Peyer's patch (tissue), 4 donors: ENCODE data around the gene EBLN2. TPM values are rescaled to one million over a fixed set of nuclear protein-coding genes. Genes with fewer than 3 reads are reported as not detected.
"Not testable (repeated sequence)": the region's sequence is repeated elsewhere in the genome, so short reads cannot be mapped to it uniquely, and the experiment has no call there.

Source experiments
- DNase-seq, 3 donors: peaks; one replicate each; pipeline ENCODE4 v3.0.0-alpha.2; 2017 to 2019
- H3K27ac ChIP-seq, 4 donors: fragments of 200-600 bp; sonication (generic); one replicate each; pipeline ENCODE4 v1.5.1; 2016 to 2019
- H3K27me3 ChIP-seq, 2 donors: fragments of 200-600 bp; sonication (generic); one replicate each; pipeline ENCODE4 v1.5.1; 2019
- H3K36me3 ChIP-seq, 3 donors: fragments of 200-600 bp; sonication (generic); one replicate each; pipeline ENCODE4 v1.5.1; 2016 to 2019
- H3K4me1 ChIP-seq, 4 donors: fragments of 200-600 bp; sonication (generic); one replicate each; pipeline ENCODE4 v1.5.1; 2016 to 2019
- H3K4me3 ChIP-seq, 4 donors: fragments of 200-600 bp; sonication (generic); 1 replicate in 3 of 4; 2 replicates in 1 of 4; pipeline ENCODE4 v1.5.1; 2016 to 2019; ENCODE audit warnings: mild to moderate bottlenecking in 1 of 4
- H3K9me3 ChIP-seq, 4 donors: fragments of 200-600 bp; sonication (generic); one replicate each; pipeline ENCODE4 v1.5.1; 2016 to 2019; ENCODE audit warnings: mild to moderate bottlenecking in 1 of 4
- CTCF ChIP-seq, 6 experiments: fragments of 450-650 bp in 4 of 6; fragments of 200-600 bp in 2 of 6; sonication (generic) in 1 of 6; IDR thresholded peaks; one replicate each; pipeline ENCODE4 v1.5.1; 2017 to 2019; ENCODE audit warnings: antibody characterized with exemption in 6 of 6, mild to moderate bottlenecking in 3 of 6, moderate library complexity in 1 of 6
- POLR2A ChIP-seq, 2 donors: fragments of 450-650 bp; IDR thresholded peaks; one replicate each; pipeline ENCODE4 v1.5.1; 2017; ENCODE audit warnings: antibody characterized with exemption in 2 of 2, mild to moderate bottlenecking in 2 of 2, moderate library complexity in 2 of 2
- total RNA-seq, 4 donors: library from RNA; depleted of rRNA; stranded (reverse); fragments of >200 nt; gene quantifications; one replicate each; pipeline ENCODE4 v1.1.0, GENCODE V29; 2016

The EBLN2 gene
- total RNA-seq, 4 donors from 2014 or later = 8.2 to 14.9 (median 11.9) TPM

GRCh38 chr3:73056845-73057150 is 4.7 kb upstream of the EBLN2 start:
- Histone ChIP-seq H3K9me3 (no peaks in the 10 kb centered on the region), H3K27ac (no peak overlapping the region), H3K36me3 (no peaks in the 10 kb centered on the region), H3K4me1 (peaks cover 0 to 23% (median 0%) of the 10 kb centered on the region in 4 donors), H3K4me3 (no peak overlapping the region), H3K27me3 (no peaks in the 10 kb centered on the region)
- TF ChIP-seq CTCF (IDR thresholded peaks at IDR 0.05) = no peak
- no peak for DNase-seq

GRCh38 chr3:73060302-73060723 is 1.1 kb upstream of the EBLN2 start:
- TF ChIP-seq CTCF (IDR thresholded peaks at IDR 0.05) (no peak), POLR2A (IDR thresholded peaks at IDR 0.05) (no peak)
- no peak overlapping the region for H3K4me3 ChIP-seq
- no peaks in the 10 kb centered on the region for H3K27me3 ChIP-seq
- peaks cover 0 to 5% (median 0%) of the 10 kb centered on the region in 4 donors for H3K4me1 ChIP-seq
- no peaks in the 10 kb centered on the region for H3K9me3 ChIP-seq
- H3K36me3 ChIP-seq = peaks cover 0 to 33% (median 0%) of the 10 kb centered on the region in 3 donors
- H3K27ac ChIP-seq = no peak overlapping the region
- DNase-seq = no peak

GRCh38 chr3:73066243-73066642 is 4.8 kb downstream of the EBLN2 start:
- not testable (repeated sequence) for H3K4me3 ChIP-seq, H3K27me3 ChIP-seq, DNase-seq, H3K4me1 ChIP-seq, H3K9me3 ChIP-seq, H3K27ac ChIP-seq
- peaks cover 0 to 47% (median 0%) of the 10 kb centered on the region in 3 donors for H3K36me3 ChIP-seq

- peaks cover 0 to 33% (median 0%) of the 10 kb centered on the region in 3 donors for H3K36me3 ChIP-seq
- no peaks in the 10 kb centered on the region for H3K9me3 ChIP-seq
- no peak for DNase-seq
- TF ChIP-seq POLR2A (IDR thresholded peaks at IDR 0.05) (no peak), CTCF (IDR thresholded peaks at IDR 0.05) (no peak)
- H3K4me1 ChIP-seq = no peaks in the 10 kb centered on the region
- H3K4me3 ChIP-seq = no peak overlapping the region
- H3K27me3 ChIP-seq = no peaks in the 10 kb centered on the region
- no peak overlapping the region for H3K27ac ChIP-seq
Measured at GRCh38 chr3:73068419-73068818, 7.0 kb downstream of the EBLN2 start.

GRCh38 chr3:73069187-73069586 is 7.7 kb downstream of the EBLN2 start:
- Histone ChIP-seq H3K36me3 (peaks cover 0 to 25% (median 0%) of the 10 kb centered on the region in 3 donors), H3K4me3 (no peak overlapping the region), H3K27ac (no peak overlapping the region), H3K9me3 (no peaks in the 10 kb centered on the region), H3K4me1 (no peaks in the 10 kb centered on the region), H3K27me3 (no peaks in the 10 kb centered on the region)
- no peak for DNase-seq
- TF ChIP-seq POLR2A (IDR thresholded peaks at IDR 0.05) = no peak
- no peak for TF ChIP-seq CTCF (IDR thresholded peaks at IDR 0.05)

- no peak overlapping the region for H3K27ac ChIP-seq
- H3K36me3 ChIP-seq = peaks cover 0 to 18% (median 0%) of the 10 kb centered on the region in 3 donors
- no peaks in the 10 kb centered on the region for H3K9me3 ChIP-seq
- H3K4me3 ChIP-seq = no peak overlapping the region
- TF ChIP-seq POLR2A (IDR thresholded peaks at IDR 0.05) (no peak), CTCF (IDR thresholded peaks at IDR 0.05) (no peak)
- DNase-seq = no peak
- no peaks in the 10 kb centered on the region for H3K4me1 ChIP-seq
- H3K27me3 ChIP-seq = no peaks in the 10 kb centered on the region
Measured at GRCh38 chr3:73069775-73070444, 8.5 kb downstream of the EBLN2 start.
